Right hindlimb (tissue), 1 donor: ENCODE results near the gene AP3B1.

ENCODE experiments used
- DNase-seq: peaks from one replicate; pipeline ENCODE4 v3.0.0-alpha.2; 2018

The AP3B1 gene, protein sequence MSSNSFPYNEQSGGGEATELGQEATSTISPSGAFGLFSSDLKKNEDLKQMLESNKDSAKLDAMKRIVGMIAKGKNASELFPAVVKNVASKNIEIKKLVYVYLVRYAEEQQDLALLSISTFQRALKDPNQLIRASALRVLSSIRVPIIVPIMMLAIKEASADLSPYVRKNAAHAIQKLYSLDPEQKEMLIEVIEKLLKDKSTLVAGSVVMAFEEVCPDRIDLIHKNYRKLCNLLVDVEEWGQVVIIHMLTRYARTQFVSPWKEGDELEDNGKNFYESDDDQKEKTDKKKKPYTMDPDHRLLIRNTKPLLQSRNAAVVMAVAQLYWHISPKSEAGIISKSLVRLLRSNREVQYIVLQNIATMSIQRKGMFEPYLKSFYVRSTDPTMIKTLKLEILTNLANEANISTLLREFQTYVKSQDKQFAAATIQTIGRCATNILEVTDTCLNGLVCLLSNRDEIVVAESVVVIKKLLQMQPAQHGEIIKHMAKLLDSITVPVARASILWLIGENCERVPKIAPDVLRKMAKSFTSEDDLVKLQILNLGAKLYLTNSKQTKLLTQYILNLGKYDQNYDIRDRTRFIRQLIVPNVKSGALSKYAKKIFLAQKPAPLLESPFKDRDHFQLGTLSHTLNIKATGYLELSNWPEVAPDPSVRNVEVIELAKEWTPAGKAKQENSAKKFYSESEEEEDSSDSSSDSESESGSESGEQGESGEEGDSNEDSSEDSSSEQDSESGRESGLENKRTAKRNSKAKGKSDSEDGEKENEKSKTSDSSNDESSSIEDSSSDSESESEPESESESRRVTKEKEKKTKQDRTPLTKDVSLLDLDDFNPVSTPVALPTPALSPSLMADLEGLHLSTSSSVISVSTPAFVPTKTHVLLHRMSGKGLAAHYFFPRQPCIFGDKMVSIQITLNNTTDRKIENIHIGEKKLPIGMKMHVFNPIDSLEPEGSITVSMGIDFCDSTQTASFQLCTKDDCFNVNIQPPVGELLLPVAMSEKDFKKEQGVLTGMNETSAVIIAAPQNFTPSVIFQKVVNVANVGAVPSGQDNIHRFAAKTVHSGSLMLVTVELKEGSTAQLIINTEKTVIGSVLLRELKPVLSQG

DNA sequence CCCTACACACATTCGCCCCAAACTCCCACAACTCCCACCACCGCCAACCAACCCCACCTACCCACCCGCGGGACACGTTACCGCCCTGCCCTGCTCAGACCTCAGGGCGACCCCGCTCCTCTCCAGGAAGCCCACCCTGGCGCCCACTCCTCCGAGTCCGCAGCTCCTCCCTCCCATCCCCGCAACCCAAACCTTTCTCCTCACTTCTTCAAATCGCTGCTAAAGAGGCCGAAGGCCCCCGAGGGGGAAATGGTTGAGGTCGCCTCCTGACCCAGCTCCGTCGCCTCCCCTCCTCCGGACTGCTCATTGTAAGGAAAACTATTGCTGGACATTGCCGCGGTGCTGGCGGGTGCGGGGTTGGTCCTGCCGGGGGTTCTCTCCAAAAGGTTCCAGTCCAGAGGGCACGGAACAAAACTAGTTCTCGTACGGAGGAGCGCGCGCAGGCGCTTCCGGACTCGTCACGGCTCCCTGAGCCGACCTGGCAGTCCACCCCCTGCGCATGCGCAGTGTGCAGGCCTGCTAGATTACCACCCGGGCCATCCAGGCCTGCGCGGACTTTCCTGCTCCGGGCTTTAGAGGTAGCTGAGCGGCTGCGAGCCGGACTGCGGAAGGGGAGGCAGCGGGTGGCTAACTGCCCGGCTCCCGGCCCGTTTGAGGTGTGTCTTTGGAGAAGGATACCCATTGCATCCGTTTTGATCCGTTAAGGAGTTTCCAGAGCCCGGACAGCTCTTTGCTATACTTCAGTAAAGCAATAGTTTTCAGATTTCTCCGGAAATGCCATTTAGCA lies at the start of gene AP3B1:
AP3B1 (minus strand) TSS at position 451 of the 787 bp plus-strand sequence; CDS start at position 332, 119 bp downstream.
- DNase-seq: peak; percentile 99

DNA sequence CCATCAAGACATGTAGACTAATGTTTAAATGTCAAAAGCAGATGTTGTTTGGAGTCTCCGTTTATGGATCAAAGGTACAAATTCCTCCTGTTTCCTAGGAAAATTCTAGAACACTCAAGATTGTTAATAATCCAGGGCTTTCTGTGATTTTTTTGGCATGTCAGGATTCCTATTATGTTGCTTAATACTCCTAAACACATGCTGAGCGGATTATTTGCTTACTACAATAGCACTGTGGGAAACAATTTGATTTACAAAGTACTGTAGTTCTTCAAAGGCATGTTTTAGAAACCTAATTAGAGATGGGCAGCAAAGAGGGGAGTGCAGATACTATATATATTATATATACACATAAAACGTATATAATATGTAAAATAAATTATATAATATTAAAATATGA lies 46.9 kb upstream of the AP3B1 start:
- DNase-seq: no peak

DNA sequence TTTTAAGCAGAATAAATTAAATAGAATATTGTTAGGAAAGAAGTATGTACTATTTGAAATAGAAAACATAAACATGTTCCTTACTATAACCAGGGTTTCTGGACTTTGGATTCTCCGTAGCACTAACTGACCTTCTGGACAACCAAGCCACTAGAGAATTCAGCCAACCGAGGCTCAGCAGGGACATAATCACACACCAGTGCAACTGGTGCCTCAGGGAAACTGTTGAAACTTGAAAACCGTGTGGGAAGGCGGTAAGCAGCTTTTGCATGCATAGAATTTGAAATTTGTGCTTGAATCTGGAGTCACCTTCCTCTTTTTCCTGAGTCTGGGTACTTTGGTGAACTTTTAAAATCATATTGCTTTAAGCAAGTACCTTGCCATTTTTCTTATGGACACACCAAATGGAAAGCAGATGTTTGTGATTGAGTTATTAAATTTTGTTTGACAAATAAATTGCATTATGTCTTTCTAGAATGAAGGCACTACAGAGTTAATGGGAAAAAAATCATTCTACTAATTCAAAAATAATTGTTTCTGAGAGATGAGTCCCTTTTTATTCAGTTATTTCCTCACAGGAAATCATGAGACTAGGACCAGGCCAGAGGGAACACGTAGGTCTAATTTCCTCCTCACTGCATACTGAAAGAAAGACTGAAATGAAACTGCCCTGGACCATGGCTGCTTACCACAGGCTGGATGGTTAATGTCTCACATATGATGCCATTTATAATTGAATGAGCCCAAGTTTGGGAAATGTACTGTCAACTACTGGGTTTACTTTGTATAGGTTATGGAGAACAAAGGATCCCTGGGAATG lies 45.3 kb upstream of the AP3B1 start:
- DNase-seq: no peak

DNA sequence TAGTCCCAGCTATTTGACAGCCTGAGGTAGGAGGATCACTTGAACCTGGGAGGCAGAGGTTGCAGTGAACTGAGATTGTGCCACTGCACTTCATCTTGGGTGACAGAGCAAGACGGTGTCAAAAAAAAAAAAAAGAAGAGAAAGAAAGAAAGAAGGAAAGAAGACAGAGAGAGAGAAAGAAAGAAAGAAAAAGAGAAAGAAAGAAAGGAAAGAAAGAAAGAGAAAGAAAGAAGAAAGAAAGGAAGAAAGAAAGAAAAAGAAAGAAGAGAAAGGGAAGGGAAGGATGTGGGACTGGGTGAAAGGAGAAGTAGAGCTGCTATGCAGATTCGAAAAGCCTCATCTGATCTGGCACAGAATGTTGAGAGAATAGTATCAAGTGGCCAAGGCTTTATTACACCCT lies 42.2 kb upstream of the AP3B1 start:
- no peak for DNase-seq

DNA sequence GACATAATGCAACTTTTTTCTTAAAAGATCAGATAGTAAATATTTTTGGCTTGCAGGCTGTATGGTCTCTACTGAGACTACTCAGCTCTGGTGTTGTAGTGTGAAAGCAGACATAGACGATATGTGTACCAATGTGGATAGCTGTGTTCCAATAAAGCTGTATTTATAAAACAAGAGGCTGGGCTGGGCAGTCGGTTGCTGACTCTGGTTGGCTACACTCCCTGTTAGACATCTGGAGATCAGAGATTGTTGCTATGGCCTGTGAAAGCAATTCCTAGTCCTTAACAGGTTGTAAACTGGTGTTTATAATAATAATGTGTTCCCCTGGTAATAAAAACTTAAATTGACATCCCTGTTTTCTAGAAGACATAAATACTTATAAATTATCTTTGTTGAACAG lies 41.5 kb upstream of the AP3B1 start:
- no peak for DNase-seq

DNA sequence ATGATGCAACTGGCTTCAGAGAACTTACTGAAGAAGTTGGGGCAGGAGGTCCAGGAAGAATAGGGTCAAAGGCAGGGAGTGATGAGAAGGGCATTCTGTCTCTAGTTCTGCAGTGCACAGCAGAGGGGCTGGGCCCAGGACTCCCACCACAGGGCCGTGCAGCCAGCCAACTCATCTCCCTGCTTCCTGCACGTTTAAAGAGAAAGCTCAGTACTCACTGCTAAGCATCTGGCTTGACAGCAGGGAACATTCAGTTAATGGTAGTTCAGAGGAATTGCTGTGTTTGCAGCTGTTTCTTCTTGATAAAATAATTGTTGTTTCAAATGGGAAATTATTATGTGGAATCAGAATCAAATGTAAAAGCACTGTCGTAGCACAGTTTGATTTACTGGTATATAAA lies 40.3 kb upstream of the AP3B1 start:
- no peak for DNase-seq

DNA sequence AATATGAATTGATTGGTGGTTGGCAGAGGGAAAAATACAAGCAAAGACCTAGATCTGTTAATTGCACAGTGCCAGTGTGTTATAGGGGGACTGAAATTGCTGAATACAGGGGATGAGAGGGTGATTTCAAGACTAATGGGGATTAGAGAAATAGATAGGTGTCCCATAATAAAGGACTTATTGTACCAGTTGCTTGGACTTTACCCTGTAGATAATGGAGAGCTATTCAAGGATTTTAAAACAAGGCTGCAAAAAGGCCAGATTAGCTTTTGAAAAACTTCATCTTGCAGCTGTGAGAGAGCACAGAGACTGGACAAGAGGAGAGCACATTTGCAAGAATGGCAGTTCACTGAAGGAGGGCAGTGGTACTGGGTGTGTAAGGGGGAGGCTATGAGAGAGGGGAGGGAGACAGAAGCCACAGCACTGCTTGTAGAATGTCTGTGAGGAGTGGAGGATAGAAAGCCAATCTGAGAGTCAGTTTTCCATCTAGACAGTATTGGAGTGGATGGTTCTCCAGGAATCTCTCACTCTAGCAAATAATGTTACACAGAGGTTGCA lies 37.1 kb upstream of the AP3B1 start:
- no peak for DNase-seq

DNA sequence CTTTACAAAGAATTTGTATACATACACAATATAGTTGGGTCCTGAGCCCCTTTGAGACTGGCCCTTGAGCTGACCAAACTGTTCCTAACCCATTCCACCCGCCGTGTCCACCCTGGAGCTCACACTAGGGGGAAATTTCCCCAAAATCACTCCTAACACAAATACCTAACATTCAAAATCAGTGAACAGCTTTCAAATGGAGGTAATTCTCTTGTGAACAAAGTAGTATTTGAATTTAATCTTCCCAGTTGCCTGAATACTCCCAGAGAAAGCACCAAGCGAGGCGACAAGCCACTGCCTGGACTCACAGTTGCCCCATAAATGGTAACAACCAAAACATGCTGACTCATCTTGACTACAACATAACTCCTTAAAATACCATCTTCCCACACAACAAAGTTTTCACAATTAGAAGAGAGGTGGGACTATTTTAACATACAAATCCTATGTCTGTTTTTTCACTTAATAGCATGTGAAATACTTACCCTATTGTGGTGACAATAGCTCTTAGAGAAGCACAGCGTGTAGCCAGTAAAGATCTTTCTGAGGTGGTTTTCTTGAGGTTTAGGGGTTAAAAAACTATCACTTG lies 34.2 kb upstream of the AP3B1 start:
- no peak for DNase-seq

DNA sequence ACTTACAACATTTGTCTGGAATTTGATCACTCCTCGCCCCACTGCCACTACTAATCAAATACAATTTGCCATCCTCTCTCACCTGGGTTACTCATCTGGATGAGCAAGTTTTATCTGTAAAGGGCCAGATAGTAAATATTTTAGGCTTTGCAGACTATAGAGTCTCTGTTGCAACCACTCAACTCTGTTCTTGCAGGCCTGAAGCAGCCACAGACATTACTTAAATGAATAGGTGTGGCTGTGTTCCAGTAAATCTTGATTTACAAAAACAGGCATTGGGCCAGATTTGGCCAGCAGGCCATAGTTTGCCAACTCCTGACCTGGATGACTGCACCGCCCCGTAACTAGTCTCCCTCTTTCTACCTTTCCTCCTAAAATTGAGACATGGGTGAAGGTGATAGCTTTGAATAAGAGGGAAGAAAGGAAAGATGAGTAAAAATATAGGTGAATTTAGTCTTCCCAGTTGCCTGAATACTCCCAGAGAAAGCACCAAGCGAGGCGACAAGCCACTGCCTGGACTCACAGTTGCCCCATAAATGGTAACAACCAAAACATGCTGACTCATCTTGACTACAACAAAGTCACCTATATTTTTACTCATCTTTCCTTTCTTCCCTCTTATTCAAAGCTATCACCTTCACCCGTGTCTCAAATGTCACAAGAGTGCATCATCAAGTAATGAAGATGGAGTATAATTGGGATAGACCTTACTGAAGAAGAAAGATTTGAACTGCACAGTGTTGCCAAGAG lies 33.4 kb upstream of the AP3B1 start:
- no peak for DNase-seq

DNA sequence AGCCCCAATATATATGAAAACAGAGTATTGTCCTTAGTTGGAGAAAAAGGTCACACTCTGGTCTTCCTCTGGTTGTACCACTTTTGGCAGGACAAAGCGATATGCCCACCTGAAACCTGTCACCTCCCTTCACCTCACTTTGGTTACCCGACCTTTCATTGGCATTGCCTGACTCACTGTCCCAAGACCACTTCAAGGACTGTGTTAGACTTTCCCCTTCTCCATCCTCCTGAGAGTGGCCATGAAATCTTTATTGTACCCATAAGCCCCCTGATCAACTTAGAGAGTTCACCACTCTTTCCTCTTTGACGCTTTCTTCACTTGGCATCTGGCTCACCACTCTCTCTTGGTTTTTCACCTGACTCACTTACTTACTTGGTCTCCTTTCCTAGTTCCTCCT lies 32.4 kb upstream of the AP3B1 start:
- DNase-seq: no peak

DNA sequence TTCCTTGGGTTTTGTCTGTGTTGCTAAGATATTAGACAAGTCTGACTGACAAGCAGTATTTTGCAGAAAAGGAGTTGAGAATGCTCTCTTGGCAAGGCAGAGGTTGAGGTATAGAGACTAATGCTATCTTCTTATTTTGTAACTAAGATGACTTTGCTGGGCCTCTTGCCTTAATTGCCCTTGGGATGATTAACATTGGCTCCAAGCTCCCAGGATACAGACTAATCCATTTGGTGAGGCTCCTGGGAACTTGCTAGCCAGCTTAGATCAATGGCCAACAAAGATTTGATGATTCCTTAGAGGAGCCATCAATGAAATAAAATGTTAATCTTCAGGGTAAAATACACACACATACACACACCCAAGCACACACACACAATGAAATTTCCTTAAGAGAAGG lies 28.7 kb upstream of the AP3B1 start:
- no peak for DNase-seq

DNA sequence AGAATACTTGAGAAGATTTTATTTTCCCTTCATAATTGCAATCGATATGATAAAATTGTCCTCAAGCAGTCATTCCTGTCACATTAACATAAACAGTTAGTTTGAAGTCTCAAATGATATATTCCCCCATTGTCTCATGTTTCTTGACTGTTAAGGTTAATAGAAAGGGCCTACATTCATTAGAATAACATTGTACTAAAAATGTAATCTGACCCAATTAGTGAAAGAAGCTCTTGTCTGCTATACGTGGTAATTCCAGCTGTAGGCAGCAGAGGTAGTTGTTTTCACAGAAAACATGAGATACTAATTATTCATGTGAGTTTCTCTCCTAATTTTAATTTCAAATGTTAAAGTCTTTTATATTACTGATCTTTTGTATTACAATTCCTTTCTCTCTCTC lies 25.9 kb upstream of the AP3B1 start:
- no peak for DNase-seq

DNA sequence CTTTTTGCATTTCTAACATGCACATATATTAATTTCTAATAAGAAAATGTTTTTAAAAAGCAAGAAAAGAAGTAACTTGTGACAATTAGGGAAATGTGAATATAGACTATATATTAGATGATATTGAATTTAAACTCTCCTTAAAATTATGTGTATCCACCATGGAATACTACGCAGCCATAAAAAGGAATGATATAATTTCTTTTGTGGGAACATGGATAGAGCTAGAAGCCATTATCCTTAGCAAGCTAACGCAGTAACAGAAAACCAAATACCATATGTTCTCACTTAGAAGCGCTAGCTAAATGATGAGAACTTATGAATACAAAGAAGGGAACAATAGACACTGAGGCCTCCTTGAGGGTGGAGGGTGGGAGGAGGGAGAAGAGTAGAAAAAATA lies 23.8 kb upstream of the AP3B1 start:
- no peak for DNase-seq

DNA sequence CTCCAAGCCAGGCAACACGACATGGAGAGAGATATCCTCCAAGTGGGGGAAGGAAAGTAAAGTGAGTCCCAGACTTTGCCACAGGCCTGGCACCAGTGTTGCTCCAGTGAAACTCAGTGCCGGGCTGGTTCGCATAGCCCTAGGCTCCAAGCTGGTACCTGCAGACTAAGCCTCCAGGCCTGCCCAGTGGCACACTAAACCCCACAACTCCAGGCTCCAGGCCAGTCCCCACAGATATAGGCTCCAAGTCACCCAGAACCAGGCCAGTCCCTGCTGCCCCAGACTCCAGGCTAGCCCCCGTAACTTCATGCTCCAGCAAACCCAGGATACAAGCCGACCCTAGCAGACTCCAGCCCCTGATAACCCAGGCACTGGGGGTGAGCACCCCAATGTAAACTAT lies 23.0 kb upstream of the AP3B1 start:
- no peak for DNase-seq

DNA sequence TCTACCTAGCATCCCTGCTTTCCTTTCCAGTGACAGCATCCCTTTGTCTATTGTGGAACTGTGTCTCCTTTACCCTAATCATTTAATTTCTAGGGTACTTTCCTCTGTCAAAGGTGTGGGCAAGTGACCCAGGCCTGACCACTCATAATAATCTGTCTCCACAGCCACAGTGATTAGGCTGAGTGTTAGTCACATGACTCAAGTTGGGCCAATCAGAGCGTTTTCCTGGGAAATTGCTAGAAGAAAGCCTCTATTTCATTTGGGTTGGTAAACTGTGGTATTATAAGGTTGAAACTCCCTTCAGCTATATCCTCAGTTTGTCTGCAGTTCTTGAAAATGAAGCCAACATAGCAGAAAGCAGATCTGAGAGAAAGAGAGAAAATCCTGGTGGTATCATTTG lies 14.2 kb upstream of the AP3B1 start:
- no peak for DNase-seq

DNA sequence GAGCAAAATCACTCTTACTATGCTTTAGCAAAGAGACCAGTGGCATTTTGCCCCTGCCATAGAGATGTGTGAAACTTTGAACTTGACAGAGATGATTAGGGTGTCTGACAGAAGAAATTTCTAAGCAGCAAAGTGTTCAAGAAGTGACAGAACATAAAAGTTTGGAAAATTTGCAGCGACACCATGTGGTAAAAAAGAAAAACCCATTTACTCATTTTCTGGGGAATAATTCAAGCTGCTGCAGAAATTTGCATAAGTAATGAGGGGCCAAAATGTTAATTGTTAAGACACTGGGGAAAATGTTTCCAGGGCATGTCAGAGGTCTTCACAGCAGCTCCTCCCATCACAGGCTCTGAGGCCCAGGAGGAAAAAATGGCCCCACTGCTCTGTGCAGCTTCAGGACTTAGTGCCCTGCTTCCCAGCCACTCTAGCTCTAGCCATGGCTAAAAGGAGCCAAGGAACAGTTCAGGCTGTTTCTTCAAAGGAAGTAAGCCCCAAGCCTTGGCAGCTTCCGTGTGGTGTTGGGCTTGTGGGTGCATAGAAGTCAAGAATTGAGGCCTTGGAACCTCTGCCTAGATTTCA lies 6.1 kb upstream of the AP3B1 start:
- DNase-seq: no peak

DNA sequence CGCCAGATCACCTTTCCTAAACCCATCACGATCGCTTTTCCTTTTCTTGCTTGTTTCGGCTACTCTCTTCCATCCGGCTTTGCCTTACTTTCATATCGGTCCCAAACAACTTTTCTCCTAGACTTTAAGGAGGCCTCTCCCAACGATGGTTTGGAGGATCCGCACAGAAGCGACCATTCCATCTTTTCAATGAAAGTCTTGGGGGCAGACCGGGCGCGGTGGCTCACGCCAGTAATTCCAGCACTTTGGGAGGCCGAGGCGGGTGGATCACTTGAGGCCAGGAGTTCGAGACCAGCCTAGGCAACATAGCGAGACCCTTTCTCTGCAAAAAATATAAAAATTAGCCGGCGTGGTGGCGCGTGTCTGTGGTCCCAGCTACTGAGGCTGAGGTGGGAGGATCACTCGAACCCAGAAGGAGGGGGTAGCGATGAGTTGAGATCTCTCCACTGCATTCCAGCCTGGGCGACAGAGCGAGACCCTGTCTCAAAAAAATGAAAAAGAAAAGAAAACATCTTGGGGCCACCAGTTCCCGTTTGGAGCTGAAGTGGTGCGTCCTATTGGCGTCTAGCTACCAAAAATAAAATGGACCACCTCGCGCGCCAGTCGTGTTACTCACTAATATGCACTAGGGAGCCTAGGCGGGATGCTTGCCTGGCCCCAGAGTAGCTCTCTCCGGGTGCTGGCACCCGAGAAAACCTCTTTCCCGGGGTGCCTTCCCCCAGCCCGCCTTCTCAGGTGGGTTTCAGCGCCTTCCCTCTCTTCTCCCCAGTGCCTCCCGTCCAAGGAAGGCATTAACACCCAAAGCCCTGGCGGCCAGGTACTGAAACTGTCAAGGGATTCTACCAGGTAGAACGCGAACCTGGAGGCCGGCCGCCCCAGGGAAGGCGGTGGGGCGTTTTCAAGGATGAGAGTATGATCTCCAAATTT lies 800 bp upstream of the AP3B1 start:
- DNase-seq: peak; percentile 20

DNA sequence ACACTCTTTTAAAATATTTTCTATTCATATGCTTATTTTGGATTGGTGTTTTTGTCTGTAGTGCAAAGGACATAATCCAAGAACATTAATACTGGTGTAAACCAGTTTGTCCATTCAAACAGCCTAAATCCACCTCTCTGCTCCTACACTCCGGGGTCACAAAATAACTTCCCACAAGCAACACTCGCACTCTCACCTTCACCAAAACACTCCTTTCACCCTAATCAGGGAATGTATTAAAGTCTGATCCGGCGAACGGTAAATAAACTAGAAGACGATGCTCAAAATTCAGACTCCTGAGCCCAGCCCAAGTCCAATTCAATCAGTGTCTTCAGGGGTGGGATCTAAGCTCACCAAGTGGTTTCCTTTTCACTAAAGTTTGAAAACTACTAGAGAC lies 649 bp downstream of the AP3B1 start:
- no peak for DNase-seq

DNA sequence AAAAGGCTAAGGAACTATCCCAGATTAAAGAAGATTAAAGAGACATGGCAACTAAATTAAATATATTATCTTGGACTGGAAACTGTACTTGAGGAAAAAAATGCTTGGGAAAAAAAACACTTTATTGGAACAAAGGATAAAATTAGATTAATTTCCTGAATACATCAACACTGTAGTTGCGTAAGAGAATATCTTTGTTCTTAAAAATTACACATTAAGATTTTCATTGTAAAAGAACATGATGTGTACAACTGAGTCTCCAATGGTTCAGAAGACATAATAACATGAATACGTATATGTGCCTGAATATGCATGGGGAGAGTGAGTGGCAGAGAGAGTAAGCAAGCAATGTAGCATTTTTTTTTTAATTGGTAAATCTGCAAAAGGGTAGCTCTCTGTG lies 2.8 kb downstream of the AP3B1 start:
- no peak for DNase-seq
